Stomach (tissue), 9 donors: Measurements from ENCODE around the gene TBRG4. TPM values are rescaled to one million over a fixed set of nuclear protein-coding genes. Genes with fewer than 3 reads are reported as not detected.

Experiments
- DNase-seq, 2 donors: peaks; one replicate each; pipeline versions ENCODE4 v3.0.0 to v3.0.0-alpha.2; 2013 to 2019
- H3K27ac ChIP-seq, 5 donors: fragments of 200-600 bp in 4 of 5; sonication (generic) in 4 of 5; one replicate each; pipeline ENCODE4 v1.5.1; 2013 to 2019; ENCODE audit warnings: mild to moderate bottlenecking in 1 of 5, moderate library complexity in 1 of 5
- H3K27me3 ChIP-seq, 3 donors: fragments of 200-600 bp; sonication (generic); one replicate each; pipeline ENCODE4 v1.5.1; 2017 to 2019; ENCODE audit warnings: mixed run types in 1 of 3
- H3K36me3 ChIP-seq, 4 donors: fragments of 200-600 bp; sonication (generic); 1 replicate in 3 of 4; 2 replicates in 1 of 4; pipeline ENCODE4 v1.5.1; 2016 to 2019
- H3K4me1 ChIP-seq, 4 donors: fragments of 200-600 bp; sonication (generic); one replicate each; pipeline ENCODE4 v1.5.1; 2016 to 2019
- H3K4me3 ChIP-seq, 4 donors: fragments of 200-600 bp; sonication (generic) in 3 of 4; one replicate each; pipeline ENCODE4 v1.5.1; 2016 to 2019; ENCODE audit warnings: mild to moderate bottlenecking in 1 of 4
- H3K9me3 ChIP-seq, 4 donors: fragments of 200-600 bp; sonication (generic); one replicate each; pipeline ENCODE4 v1.5.1; 2016 to 2019
- CTCF ChIP-seq, 7 experiments: fragments of 450-650 bp in 4 of 7; fragments of 200-600 bp in 3 of 7; sonication (generic) in 3 of 7; IDR thresholded peaks; one replicate each; pipeline ENCODE4 v1.5.1; 2016 to 2019; ENCODE audit warnings: antibody characterized with exemption in 7 of 7, control low read depth in 2 of 7, mild to moderate bottlenecking in 1 of 7
- EP300 ChIP-seq: sonication (generic); formaldehyde crosslinking; IDR thresholded peaks from one replicate; pipeline ENCODE4 v1.6.1; 2017; ENCODE audit warnings: antibody characterized with exemption
- POLR2A ChIP-seq, 4 donors: fragments of 450-650 bp; IDR thresholded peaks; one replicate each; pipeline ENCODE4 v1.6.1; 2016; ENCODE audit warnings: antibody characterized with exemption in 4 of 4, control low read depth in 2 of 4, mild to moderate bottlenecking in 1 of 4, moderate library complexity in 1 of 4
- POLR2AphosphoS5 ChIP-seq, 3 donors: sonication (generic); formaldehyde crosslinking; IDR thresholded peaks; one replicate each; pipeline ENCODE4 v1.6.1; 2016; ENCODE audit warnings: antibody characterized with exemption in 3 of 3
- WGBS, 5 donors: extraction: QIAGEN DNeasy Blood & Tissue Kit in 3 of 5; methylation state at CpG; one replicate each; pipeline versions ENCODE4 v1.1.5 to v1.1.7; 2013 to 2018; 5-methylcytosine and 5-hydroxymethylcytosine counted together
- intact Hi-C: fragments of 100-400 bp; cut with DNase I; formaldehyde crosslinking; loops from one replicate; pipeline ENCODE4 v1.15.1; 2023; ENCODE audit warnings: low total_unique reads
- polyA plus RNA-seq, 3 donors: library from polyadenylated mRNA; stranded (reverse); fragments of 200-250 nt; gene quantifications; one replicate each; pipeline ENCODE4 v1.2.3, GENCODE V29; 2013
- total RNA-seq, 5 donors: library from RNA; depleted of rRNA; stranded (reverse); fragments of >200 nt; gene quantifications; one replicate each; pipeline versions ENCODE4 v1.1.0 to v1.2.3, GENCODE V29; 2014 to 2016
- donor health status: healthy with polysubstance abuse.
- donor health status: Bipolar disorder and iron deficiency.
- donor health status: healthy.

Gene TBRG4
- total and polyA plus RNA-seq, 8 donors: 31.2 to 219 (median 47.9) TPM

DNA sequence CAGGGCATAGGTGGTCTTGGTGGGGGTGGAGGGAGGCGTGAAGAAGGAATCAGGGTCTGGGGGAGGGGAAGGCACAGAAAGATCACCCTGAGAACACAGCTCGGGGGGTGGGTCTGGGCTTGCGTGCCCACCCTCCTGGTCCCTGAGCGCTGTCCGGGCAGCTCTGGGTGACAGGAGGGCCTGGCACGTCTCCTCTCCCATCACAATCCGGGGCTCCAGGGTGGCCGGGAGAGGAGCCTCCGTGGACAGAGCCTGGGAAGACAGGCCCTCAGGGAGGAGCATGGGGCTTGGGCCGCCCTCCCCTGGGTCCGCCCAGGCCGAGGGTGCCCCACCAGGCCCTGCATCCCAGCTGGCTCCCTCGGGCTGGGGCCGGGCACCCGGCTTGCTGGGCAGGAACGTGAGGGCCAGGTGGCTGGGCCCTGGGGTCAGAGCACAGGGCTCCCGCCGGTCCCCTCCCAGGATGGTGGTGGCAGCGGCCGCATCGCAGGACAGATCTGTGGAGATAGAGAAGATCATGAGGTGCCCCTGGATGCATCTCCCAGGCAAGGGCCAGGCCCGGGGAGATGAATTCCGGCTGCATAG is 25.8 kb downstream of the TBRG4 start:
- H3K36me3 ChIP-seq: peaks cover 0 to 19% (median 0%) of the 10 kb centered on the region in 4 donors
- H3K27ac ChIP-seq: no peak overlapping the region
- H3K27me3 ChIP-seq: peaks cover 0 to 25% (median 12%) of the 10 kb centered on the region in 3 donors
- H3K9me3 ChIP-seq: no peaks in the 10 kb centered on the region
- 81 to 92% (median 87%) methylated on average over 16 to 23 of the region's 23 CpGs for WGBS, 5 donors
- TF ChIP-seq POLR2AphosphoS5 (IDR thresholded peaks at IDR 0.05) (no peak), POLR2A (IDR thresholded peaks at IDR 0.05) (no peak), EP300 (no peak), CTCF (IDR thresholded peaks at IDR 0.05) (no peak)
- peaks cover 5 to 19% (median 16%) of the 10 kb centered on the region in 4 donors for H3K4me1 ChIP-seq
- H3K4me3 ChIP-seq: no peak overlapping the region
- no peak for DNase-seq
- intact Hi-C loops: no loop called here

GRCh38 chr7:45084901-45085618 is 26.4 kb downstream of the TBRG4 start:
- H3K9me3 ChIP-seq: no peaks in the 10 kb centered on the region
- H3K36me3 ChIP-seq: peaks cover 0 to 19% (median 0%) of the 10 kb centered on the region in 4 donors
- intact Hi-C loops: no loop called here
- no peak overlapping the region for H3K27ac ChIP-seq
- no peak overlapping the region for H3K4me3 ChIP-seq
- H3K27me3 ChIP-seq: peaks cover 0 to 24% (median 12%) of the 10 kb centered on the region in 3 donors
- TF ChIP-seq CTCF (IDR thresholded peaks at IDR 0.05) (no peak), POLR2A (IDR thresholded peaks at IDR 0.05) (no peak), POLR2AphosphoS5 (IDR thresholded peaks at IDR 0.05) (no peak), EP300 (no peak)
- DNase-seq: peak in 1 of 2 donors; percentile 36
- peaks cover 5 to 19% (median 16%) of the 10 kb centered on the region in 4 donors for H3K4me1 ChIP-seq
- 65 to 83% (median 78%) methylated on average over 17 to 24 of the region's 24 CpGs for WGBS, 5 donors

- WGBS, 5 donors: 73 to 83% (median 77%) methylated on average over 4 to 5 of the region's 5 CpGs
- intact Hi-C loops: no loop called here
- Histone ChIP-seq H3K4me1 (peaks cover 5 to 17% (median 15%) of the 10 kb centered on the region in 4 donors), H3K4me3 (no peak overlapping the region), H3K9me3 (no peaks in the 10 kb centered on the region), H3K27me3 (peaks cover 0 to 16% (median 11%) of the 10 kb centered on the region in 3 donors), H3K36me3 (peaks cover 0 to 19% (median 0%) of the 10 kb centered on the region in 4 donors), H3K27ac (no peak overlapping the region)
- no peak for TF ChIP-seq EP300
- TF ChIP-seq POLR2A (IDR thresholded peaks at IDR 0.05): no peak
- no peak for TF ChIP-seq CTCF (IDR thresholded peaks at IDR 0.05)
- no peak for TF ChIP-seq POLR2AphosphoS5 (IDR thresholded peaks at IDR 0.05)
- DNase-seq: no peak
Measured at GRCh38 chr7:45084336-45084735, 27.2 kb downstream of the TBRG4 start.

- WGBS, 5 donors: 50 to 85% (median 77%) methylated on average over 4 to 10 of the region's 10 CpGs
- peaks cover 0 to 2% (median 0%) of the 10 kb centered on the region in 3 donors for H3K27me3 ChIP-seq
- H3K4me1 ChIP-seq: peaks cover 0 to 2% (median under 1%) of the 10 kb centered on the region in 4 donors
- no peak overlapping the region for H3K27ac ChIP-seq
- TF ChIP-seq POLR2A (IDR thresholded peaks at IDR 0.05) (no peak), EP300 (no peak)
- no peaks in the 10 kb centered on the region for H3K9me3 ChIP-seq
- no peak for DNase-seq
- H3K4me3 ChIP-seq: no peak overlapping the region
- intact Hi-C loops: no loop called here
- peaks cover 0 to 26% (median 3%) of the 10 kb centered on the region in 4 donors for H3K36me3 ChIP-seq
Measured at GRCh38 chr7:45082831-45083331, 28.6 kb downstream of the TBRG4 start.
